DND-41 (cell line): ENCODE data around the gene ASCC2.

ENCODE experiments used
- EZH2 ChIP-seq: IDR thresholded peaks from 3 replicates; pipeline ENCODE4 v1.6.1; 2012; ENCODE audit warnings: borderline replicate concordance, low read depth, mild to moderate bottlenecking, moderate library complexity, low read length, inconsistent platforms; ENCODE audit not compliant: severe bottlenecking
- TF ChIP-seq, protein P1 (sequence below): IDR thresholded peaks from 2 replicates; pipeline ENCODE4 v1.5.1; 2012; ENCODE audit warnings: borderline replicate concordance, low read length, moderate library complexity, mild to moderate bottlenecking; ENCODE audit not compliant: poor library complexity, severe bottlenecking; ENCODE audit errors: extremely low read depth

DNA sequence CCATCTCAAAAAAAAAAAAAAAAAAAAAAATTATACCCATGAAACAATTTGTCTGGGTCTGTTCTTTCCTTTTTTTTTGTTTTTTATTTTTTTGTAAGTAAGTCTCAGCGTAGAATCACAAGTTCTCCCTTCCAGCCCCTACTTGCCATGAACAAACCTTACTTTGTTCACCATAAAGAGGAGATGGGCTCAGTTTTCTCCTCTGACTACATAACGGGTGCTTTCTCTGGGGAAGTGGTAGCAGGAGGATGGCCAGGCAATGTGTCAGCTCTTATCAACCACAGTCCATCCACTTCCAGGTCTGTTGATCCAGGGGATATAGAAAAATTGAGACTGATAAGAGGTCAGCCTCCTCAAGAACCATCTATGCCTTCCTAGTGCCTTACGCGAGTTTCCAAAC, 11.0 kb downstream of the ASCC2 start:
- no peak for TF ChIP-seq EZH2
- TF ChIP-seq, protein P1, sequence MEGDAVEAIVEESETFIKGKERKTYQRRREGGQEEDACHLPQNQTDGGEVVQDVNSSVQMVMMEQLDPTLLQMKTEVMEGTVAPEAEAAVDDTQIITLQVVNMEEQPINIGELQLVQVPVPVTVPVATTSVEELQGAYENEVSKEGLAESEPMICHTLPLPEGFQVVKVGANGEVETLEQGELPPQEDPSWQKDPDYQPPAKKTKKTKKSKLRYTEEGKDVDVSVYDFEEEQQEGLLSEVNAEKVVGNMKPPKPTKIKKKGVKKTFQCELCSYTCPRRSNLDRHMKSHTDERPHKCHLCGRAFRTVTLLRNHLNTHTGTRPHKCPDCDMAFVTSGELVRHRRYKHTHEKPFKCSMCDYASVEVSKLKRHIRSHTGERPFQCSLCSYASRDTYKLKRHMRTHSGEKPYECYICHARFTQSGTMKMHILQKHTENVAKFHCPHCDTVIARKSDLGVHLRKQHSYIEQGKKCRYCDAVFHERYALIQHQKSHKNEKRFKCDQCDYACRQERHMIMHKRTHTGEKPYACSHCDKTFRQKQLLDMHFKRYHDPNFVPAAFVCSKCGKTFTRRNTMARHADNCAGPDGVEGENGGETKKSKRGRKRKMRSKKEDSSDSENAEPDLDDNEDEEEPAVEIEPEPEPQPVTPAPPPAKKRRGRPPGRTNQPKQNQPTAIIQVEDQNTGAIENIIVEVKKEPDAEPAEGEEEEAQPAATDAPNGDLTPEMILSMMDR, result no peak
